SU-DHL-6 (cell line): Measurements from ENCODE around the gene GTPBP4.

Experiments
- EZH2phosphoT487 ChIP-seq: fragments of 200-600 bp; sonication (generic), shearing (Covaris generic); conservative IDR thresholded peaks from 2 replicates; pipeline ENCODE4 v1.6.1; 2018; ENCODE audit warnings: mild to moderate bottlenecking, antibody characterized with exemption, low read length, moderate library complexity, mixed read lengths
- TF ChIP-seq, protein P1 (sequence below): fragments of 200-600 bp; sonication (generic); IDR thresholded peaks from one replicate; pipeline ENCODE4 v1.5.1; 2017; ENCODE audit warnings: antibody characterized with exemption, mild to moderate bottlenecking, low read length, moderate library complexity; ENCODE audit not compliant: insufficient read depth, poor library complexity, severe bottlenecking

DNA sequence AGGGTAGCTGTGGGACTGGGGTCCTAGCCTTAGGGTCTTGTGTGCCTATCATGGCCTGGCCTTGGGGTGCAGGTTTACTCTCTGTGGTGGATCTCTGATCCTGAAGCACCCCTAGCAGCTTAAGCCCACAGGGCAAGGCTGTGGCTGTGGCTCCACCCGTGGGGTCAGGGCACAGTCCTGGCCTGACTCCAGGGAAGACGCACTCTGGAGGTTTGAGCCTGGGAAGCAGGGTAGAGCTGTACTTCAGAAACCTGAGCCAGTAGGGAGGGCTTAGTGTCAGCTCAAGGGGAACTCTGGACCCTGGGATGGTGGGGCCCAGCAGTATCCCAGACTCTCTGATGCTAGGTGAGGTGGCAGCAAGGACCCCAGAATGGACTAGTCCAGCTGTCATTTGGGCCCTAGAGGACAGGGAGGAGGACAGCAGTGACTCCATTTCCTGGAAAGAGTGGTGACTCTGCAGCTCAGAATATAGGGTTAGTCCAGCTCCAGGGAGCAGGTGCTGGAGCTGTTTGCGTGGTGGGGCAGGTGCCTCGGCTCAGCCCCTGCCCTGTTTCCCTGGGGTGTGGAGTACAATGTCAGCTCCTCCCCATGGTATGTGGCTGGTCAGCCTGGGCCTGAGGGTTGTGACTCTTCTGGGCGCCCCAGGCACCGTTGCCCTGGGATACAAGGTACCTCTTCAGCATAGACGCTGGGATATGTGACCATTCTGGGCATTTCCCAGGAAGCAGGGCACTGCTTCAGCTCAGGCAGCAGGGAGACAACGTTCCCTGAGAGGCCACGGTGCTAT is 15.8 kb downstream of the GTPBP4 start:
- TF ChIP-seq, protein P1, sequence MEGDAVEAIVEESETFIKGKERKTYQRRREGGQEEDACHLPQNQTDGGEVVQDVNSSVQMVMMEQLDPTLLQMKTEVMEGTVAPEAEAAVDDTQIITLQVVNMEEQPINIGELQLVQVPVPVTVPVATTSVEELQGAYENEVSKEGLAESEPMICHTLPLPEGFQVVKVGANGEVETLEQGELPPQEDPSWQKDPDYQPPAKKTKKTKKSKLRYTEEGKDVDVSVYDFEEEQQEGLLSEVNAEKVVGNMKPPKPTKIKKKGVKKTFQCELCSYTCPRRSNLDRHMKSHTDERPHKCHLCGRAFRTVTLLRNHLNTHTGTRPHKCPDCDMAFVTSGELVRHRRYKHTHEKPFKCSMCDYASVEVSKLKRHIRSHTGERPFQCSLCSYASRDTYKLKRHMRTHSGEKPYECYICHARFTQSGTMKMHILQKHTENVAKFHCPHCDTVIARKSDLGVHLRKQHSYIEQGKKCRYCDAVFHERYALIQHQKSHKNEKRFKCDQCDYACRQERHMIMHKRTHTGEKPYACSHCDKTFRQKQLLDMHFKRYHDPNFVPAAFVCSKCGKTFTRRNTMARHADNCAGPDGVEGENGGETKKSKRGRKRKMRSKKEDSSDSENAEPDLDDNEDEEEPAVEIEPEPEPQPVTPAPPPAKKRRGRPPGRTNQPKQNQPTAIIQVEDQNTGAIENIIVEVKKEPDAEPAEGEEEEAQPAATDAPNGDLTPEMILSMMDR, result no peak
- no peak for TF ChIP-seq EZH2phosphoT487
